Activated T-cell treated with anti-CD3 and anti-CD28 coated beads for 1 hour (primary cell): ENCODE results near the gene CDH4.

Experiments
- DNase-seq: peaks from one replicate; pipeline ENCODE4 v3.0.0-alpha.2; 2020; ENCODE audit warnings: low read depth

Gene CDH4

GRCh38 chr20:61671559-61671958 is 419.5 kb downstream of the CDH4 start:
- no peak for DNase-seq

GRCh38 chr20:61673152-61673847 is 421.2 kb downstream of the CDH4 start:
- DNase-seq, result no peak

- DNase-seq, result no peak
These were observed 422.1 kb downstream of the CDH4 start for GRCh38 chr20:61674121-61674520.

GRCh38 chr20:61674688-61675087 is 422.6 kb downstream of the CDH4 start:
- DNase-seq, result no peak

- DNase-seq, result no peak
These were observed 425.9 kb downstream of the CDH4 start for GRCh38 chr20:61677928-61678327.

- DNase-seq, result no peak
These were observed 426.4 kb downstream of the CDH4 start for GRCh38 chr20:61678437-61678836.

- no peak for DNase-seq
These were observed 427.4 kb downstream of the CDH4 start for GRCh38 chr20:61679473-61679872.

GRCh38 chr20:61680096-61680495 is 428.0 kb downstream of the CDH4 start:
- DNase-seq, result no peak

GRCh38 chr20:61682114-61682995 is 430.3 kb downstream of the CDH4 start:
- no peak for DNase-seq

- no peak for DNase-seq
These were observed 431.1 kb downstream of the CDH4 start for GRCh38 chr20:61682996-61683681.

GRCh38 chr20:61683721-61684120 is 431.7 kb downstream of the CDH4 start:
- DNase-seq, result no peak

- DNase-seq, result no peak
These were observed 432.1 kb downstream of the CDH4 start for GRCh38 chr20:61684136-61684535.

GRCh38 chr20:61684583-61685235 is 432.6 kb downstream of the CDH4 start:
- DNase-seq, result no peak

- DNase-seq, result no peak
These were observed 433.4 kb downstream of the CDH4 start for GRCh38 chr20:61685462-61685861.

- DNase-seq, result no peak
These were observed 434.2 kb downstream of the CDH4 start for GRCh38 chr20:61686051-61686936.

- no peak for DNase-seq
These were observed 436.4 kb downstream of the CDH4 start for GRCh38 chr20:61688411-61688810.

GRCh38 chr20:61690150-61690549 is 438.1 kb downstream of the CDH4 start:
- DNase-seq, result no peak

- DNase-seq, result no peak
These were observed 439.2 kb downstream of the CDH4 start for GRCh38 chr20:61690993-61691838.

- no peak for DNase-seq
These were observed 439.9 kb downstream of the CDH4 start for GRCh38 chr20:61691978-61692377.

- no peak for DNase-seq
These were observed 440.4 kb downstream of the CDH4 start for GRCh38 chr20:61692479-61692878.
